HepG2 (cell line): ENCODE data around the gene FTHL17.

ENCODE experiments used
- ARID4A ChIP-seq: sonication (generic); formaldehyde crosslinking; IDR thresholded peaks from 2 replicates; pipeline ENCODE4 v1.5.0; 2020; ENCODE audit warnings: mild to moderate bottlenecking, missing genetic modification reagents, borderline replicate concordance
- ATF1 ChIP-seq: IDR thresholded peaks from 2 replicates; pipeline ENCODE4 v1.6.1; 2016; ENCODE audit warnings: mild to moderate bottlenecking, control low read depth
- EZH2 ChIP-seq: conservative IDR thresholded peaks from 2 replicates; pipeline ENCODE4 v1.6.1; 2012; ENCODE audit warnings: mild to moderate bottlenecking, low read depth, low read length, moderate library complexity
- MYC ChIP-seq: sonication (generic); formaldehyde crosslinking; IDR thresholded peaks from 2 replicates; pipeline ENCODE4 v1.9.0; 2021; ENCODE audit warnings: missing genetic modification reagents, borderline replicate concordance
- POLR2AphosphoS5 ChIP-seq: IDR thresholded peaks from 2 replicates; pipeline ENCODE4 v1.6.1; 2012; ENCODE audit warnings: low read depth, low read length
- SAFB2 ChIP-seq: sonication (generic); formaldehyde crosslinking; IDR thresholded peaks from 2 replicates; pipeline ENCODE4 v1.5.1; 2020; ENCODE audit warnings: missing genetic modification reagents, low read depth, mild to moderate bottlenecking, borderline replicate concordance
- SP1 ChIP-seq, 2 experiments: fragments of 450-650 bp in 1 of 2; sonication (generic) in 1 of 2; formaldehyde crosslinking in 1 of 2; IDR thresholded peaks; 2 replicates each; pipeline versions ENCODE4 v1.4.0 to v1.6.1; 2016 to 2020; ENCODE audit warnings: missing genetic modification reagents in 1 of 2
- ZC3H13 ChIP-seq: sonication (generic); formaldehyde crosslinking; IDR thresholded peaks from 2 replicates; pipeline ENCODE4 v1.8.1; 2023; ENCODE audit warnings: mild to moderate bottlenecking, missing genetic modification reagents, moderate library complexity
- ZNF775 ChIP-seq: sonication (generic); formaldehyde crosslinking; IDR thresholded peaks from 2 replicates; pipeline ENCODE4 v1.4.0; 2020; ENCODE audit warnings: missing genetic modification reagents, mild to moderate bottlenecking, moderate library complexity, borderline replicate concordance

GRCh38 chrX:31071262-31071661 is 579 bp downstream of the FTHL17 start:
- TF ChIP-seq SP1 (IDR thresholded peaks at IDR 0.05) (no peak), SP1 (CRISPR knock-in tag; IDR thresholded peaks at IDR 0.05) (no peak), ARID4A (CRISPR knock-in tag) (no peak), ATF1 (no peak), SAFB2 (no peak), MYC (no peak), EZH2 (no peak), POLR2AphosphoS5 (no peak), ZNF775 (no peak), ZC3H13 (no peak)
